HG03045 (cell line): ENCODE data around the gene ZBTB8A.
"Not testable (repeated sequence)": the region's sequence is repeated elsewhere in the genome, so short reads cannot be mapped to it uniquely, and the experiment has no call there.

Source experiments
- ATAC-seq: cut with Tn5 transposase; IDR thresholded peaks from one replicate; pipeline ENCODE4 v1.9.1; 2021; ENCODE audit warnings: mild to moderate bottlenecking, moderate library complexity; ENCODE audit not compliant: unreplicated experiment

The ZBTB8A gene

GRCh38 chr1:32536117-32536516, 3.1 kb upstream of the ZBTB8A start:
- no peak for ATAC-seq

DNA sequence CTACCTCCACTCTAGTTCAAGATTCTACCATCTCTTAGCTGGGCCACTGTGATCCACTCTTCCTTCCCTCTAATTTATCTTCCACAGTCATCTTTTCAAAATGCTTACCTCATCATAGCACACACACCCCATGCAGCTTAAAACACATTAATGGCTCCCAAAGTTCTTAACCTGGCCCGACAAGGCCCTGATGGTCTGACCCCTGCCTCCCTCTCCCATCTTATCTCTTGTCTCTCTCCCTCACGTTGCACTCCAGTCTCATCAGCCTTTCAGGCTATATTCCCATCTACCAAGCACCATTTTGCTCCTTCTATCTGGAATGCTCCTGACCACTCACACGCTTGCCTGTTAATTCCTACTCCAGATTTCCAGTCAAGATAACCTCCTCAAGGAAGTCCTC, 2.5 kb upstream of the ZBTB8A start:
- no peak for ATAC-seq

- ATAC-seq, result no peak
Measured at GRCh38 chr1:32539584-32540571, 651 bp downstream of the ZBTB8A start.

- no peak for ATAC-seq
Measured at GRCh38 chr1:32540605-32541004, 1.4 kb downstream of the ZBTB8A start.

DNA sequence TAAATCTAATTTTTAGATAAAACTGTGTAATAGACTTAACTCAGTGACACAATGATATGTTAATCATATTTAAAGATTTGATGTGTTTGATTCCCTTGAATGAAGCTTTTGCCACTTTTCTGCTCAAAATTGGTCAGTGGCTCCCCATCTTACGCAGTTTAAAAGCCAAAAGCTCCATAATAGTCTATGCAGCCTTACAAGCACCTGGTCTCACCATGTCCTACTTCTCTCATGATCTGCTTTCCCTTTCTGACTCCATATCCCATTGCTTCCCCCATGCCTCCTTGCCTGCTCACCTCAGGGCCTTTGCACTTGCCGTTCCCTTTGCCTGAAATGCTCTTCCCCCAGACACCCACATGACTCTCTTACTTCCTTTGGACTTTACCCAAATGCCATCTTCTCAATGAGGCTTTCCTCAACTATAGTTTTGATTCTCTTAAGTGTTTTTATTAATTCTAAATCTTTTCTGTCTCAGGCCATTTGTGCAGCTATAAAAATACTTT, 1.9 kb downstream of the ZBTB8A start:
- no peak for ATAC-seq

- ATAC-seq, result no peak
Measured at GRCh38 chr1:32546611-32547010, 7.4 kb downstream of the ZBTB8A start.

DNA sequence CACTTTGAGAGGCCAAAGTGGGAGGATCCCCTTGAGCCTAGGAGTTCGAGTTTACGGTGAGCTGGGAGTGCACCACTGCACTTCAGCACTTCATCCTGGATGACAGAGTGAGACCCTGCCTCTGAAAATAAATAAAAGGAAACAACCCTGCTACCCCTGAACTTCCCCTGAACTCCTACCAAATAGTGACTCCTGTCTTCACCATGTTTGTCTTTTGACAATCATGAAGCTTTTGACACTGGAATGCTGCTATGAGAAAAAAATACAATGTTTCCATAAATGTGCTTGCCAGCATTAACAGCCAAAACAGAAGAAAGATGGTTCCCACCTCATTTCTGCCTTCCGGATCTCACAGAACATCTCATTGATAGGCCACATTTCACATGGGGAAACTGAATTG, 10.4 kb downstream of the ZBTB8A start:
- ATAC-seq, result no peak

DNA sequence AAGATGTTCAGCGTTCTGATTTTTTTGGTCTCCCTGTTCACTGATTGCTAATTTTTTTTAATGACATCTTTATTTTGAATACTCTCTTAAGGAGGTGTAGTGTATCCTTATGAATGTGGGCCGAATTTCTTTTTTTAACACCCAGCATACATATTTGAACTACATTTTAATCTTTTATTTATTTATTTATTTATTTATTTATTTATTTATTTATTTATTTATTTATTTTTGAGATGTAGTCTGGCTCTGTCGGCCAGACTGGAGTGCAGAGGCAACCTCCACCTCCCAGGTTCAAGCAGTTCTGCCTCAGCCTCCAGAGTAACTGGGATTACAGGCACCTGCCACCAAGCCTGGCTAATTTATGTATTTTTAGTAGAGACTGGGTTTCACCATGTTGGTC, 15.1 kb downstream of the ZBTB8A start:
- no peak for ATAC-seq

GRCh38 chr1:32557035-32557434, 17.8 kb downstream of the ZBTB8A start:
- not testable (repeated sequence) for ATAC-seq

- ATAC-seq, result no peak
Measured at GRCh38 chr1:32557812-32558211, 18.6 kb downstream of the ZBTB8A start.

DNA sequence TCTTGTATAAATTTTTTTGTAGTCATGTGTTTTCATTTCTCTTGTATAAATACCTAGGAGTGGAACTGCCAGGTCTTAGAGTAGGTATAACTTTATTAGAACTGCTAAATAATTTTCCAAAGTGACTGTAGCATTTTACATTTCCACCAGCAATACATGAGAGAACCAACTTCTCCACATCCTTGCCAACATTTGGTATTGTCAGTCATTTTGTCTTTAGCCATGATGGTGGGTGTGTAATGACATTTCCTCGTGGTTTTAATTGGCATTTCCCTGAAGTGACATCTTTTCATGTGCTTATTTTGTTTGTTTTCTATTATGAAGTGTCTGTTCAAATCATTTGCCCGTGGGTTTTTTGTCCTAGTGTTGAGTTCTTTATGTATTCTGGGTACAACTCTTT, 29.7 kb downstream of the ZBTB8A start:
- no peak for ATAC-seq

GRCh38 chr1:32580348-32581017, 41.3 kb downstream of the ZBTB8A start:
- no peak for ATAC-seq

DNA sequence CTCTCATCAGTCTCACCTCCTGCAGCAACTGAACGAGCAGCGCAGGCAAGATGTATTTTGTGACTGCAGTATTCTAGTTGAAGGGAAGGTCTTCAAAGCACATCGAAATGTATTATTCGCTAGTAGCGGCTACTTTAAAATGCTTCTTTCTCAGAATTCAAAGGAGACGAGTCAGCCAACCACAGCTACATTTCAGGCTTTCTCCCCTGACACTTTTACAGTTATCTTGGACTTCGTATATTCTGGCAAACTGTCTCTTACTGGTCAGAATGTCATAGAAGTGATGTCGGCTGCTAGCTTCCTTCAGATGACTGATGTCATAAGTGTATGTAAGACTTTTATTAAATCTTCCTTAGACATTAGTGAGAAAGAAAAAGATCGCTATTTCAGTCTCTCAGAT, 53.7 kb downstream of the ZBTB8A start:
- ATAC-seq, result no peak

DNA sequence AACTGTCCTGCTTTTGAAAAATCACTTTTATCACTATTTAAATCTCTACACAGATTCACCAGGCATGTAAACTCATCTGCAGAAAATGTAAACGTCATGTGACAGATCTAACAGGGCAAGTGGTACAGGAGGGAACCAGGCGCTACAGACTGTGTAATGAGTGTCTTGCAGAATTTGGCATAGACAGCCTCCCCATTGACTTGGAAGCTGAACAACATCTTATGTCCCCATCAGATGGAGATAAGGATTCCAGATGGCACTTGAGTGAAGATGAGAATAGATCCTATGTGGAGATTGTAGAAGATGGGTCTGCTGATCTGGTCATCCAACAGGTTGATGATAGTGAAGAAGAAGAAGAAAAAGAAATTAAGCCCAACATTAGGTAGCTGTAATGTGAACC, 60.8 kb downstream of the ZBTB8A start:
- ATAC-seq, result no peak

DNA sequence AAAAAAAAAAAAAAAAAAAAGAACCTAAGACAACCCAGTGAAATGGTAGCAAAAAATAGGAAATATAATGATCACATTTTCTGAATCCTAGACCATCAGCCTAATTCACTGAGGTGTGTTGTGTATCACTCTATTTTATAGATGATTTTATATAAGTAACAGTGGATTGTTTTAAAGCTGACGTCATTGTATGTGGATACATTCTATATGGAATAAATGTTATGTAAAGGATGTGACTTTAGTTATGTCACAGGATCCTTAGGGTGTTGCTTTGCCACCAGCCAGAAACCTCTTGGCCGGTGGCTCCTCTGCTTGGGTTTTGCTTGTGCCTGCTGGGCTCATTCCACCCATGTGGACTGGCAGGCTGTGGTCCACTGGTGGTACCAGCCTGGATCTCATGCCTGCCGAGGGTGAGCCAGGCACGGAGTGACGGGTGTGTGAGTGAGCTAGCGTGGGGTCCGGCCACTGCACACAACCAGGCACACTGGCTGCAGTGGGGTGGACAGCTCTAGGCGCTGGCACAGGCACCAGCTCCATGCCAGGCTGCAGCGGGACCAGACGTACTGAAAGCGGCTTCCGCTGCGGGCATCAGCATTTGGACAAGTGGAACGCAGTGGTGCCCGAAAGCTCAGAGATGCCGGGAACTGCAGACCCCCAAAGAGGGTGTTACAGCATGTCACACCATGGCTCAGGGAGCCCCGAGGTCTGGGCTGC, 66.6 kb downstream of the ZBTB8A start:
- no peak for ATAC-seq

- ATAC-seq, result no peak
Measured at GRCh38 chr1:32606565-32607371, 67.5 kb downstream of the ZBTB8A start.

- no peak for ATAC-seq
Measured at GRCh38 chr1:32609180-32609579, 70.0 kb downstream of the ZBTB8A start.

GRCh38 chr1:32611859-32612188, 72.6 kb downstream of the ZBTB8A start:
- no peak for ATAC-seq

GRCh38 chr1:32612189-32612881, 73.1 kb downstream of the ZBTB8A start:
- peak; percentile 90 for ATAC-seq

DNA sequence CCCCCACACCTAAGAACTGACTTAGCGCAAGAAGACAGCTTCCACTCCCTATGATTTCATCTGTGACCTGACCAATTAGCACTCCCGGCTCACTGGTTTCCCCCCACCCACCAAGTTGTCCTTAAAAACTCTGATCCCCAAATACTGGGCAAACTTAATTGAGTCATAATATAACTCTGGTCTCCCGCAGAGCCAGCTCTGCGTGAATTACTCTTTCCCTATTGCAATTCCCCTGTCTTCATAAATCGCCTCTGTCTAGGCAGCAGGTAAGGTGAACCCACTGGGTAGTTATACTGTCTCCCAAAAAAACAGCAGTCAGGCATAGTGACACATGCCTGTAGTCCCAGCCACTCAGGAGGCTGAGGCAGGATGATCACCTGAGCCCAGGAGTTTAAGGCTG, 74.2 kb downstream of the ZBTB8A start:
- no peak for ATAC-seq
